Suprapubic skin (tissue), 4 donors: ENCODE measurements around the gene XYLT1. TPM values are rescaled to one million over a fixed set of nuclear protein-coding genes. Genes with fewer than 3 reads are reported as not detected.
A peak's percentile ranks its signal among the peaks of the same experiment; 100 is the strongest.

Experiments used
- DNase-seq, 2 donors: peaks; one replicate each; pipeline ENCODE4 v3.0.0-alpha.2; 2019; ENCODE audit warnings: low spot score in 2 of 2
- H3K27ac ChIP-seq: fragments of 200-600 bp; sonication (generic); one replicate; pipeline ENCODE4 v1.5.1; 2019
- H3K27me3 ChIP-seq: fragments of 200-600 bp; sonication (generic); one replicate; pipeline ENCODE4 v1.5.1; 2019
- H3K36me3 ChIP-seq: fragments of 200-600 bp; sonication (generic); one replicate; pipeline ENCODE4 v1.5.1; 2019
- H3K4me1 ChIP-seq: fragments of 200-600 bp; sonication (generic); one replicate; pipeline ENCODE4 v1.5.1; 2019
- H3K4me3 ChIP-seq: fragments of 200-600 bp; sonication (generic); one replicate; pipeline ENCODE4 v1.5.1; 2019; ENCODE audit warnings: mild to moderate bottlenecking
- H3K9me3 ChIP-seq: fragments of 200-600 bp; sonication (generic); one replicate; pipeline ENCODE4 v1.5.1; 2019
- CTCF ChIP-seq, 2 donors: fragments of 200-600 bp in 1 of 2; fragments of 450-650 bp in 1 of 2; sonication (generic) in 1 of 2; IDR thresholded peaks; one replicate each; pipeline ENCODE4 v1.5.1; 2016 to 2019; ENCODE audit warnings: antibody characterized with exemption in 2 of 2, mild to moderate bottlenecking in 1 of 2, moderate library complexity in 1 of 2
- EP300 ChIP-seq: sonication (generic); formaldehyde crosslinking; IDR thresholded peaks from one replicate; pipeline ENCODE4 v1.6.1; 2017; ENCODE audit warnings: antibody characterized with exemption
- POLR2A ChIP-seq, 2 donors: fragments of 450-650 bp; IDR thresholded peaks; one replicate each; pipeline ENCODE4 v1.6.1; 2017; ENCODE audit warnings: antibody characterized with exemption in 2 of 2, mild to moderate bottlenecking in 2 of 2, moderate library complexity in 2 of 2
- POLR2AphosphoS5 ChIP-seq, 3 donors: sonication (generic); formaldehyde crosslinking; IDR thresholded peaks; one replicate each; pipeline ENCODE4 v1.6.1; 2017; ENCODE audit warnings: antibody characterized with exemption in 3 of 3
- WGBS: methylation state at CpG from one replicate; pipeline ENCODE4 v1.1.5; 2018; 5-methylcytosine and 5-hydroxymethylcytosine counted together
- total RNA-seq, 4 donors: library from RNA; depleted of rRNA; stranded (reverse); fragments of >200 nt; gene quantifications; one replicate each; pipeline ENCODE4 v1.1.0, GENCODE V29; 2016

The XYLT1 gene
- total RNA-seq, 4 donors from 2014 or later, result 23.5 to 30.6 (median 25.7) TPM

- no peak for DNase-seq
- TF ChIP-seq POLR2A (IDR thresholded peaks at IDR 0.05), result no peak
- TF ChIP-seq POLR2AphosphoS5 (IDR thresholded peaks at IDR 0.05), result no peak
- TF ChIP-seq CTCF (IDR thresholded peaks at IDR 0.05), result no peak
- no peak for TF ChIP-seq EP300
- H3K36me3 ChIP-seq, result no peaks in the 10 kb centered on the region
- no peak overlapping the region for H3K27ac ChIP-seq
- H3K9me3 ChIP-seq, result no peaks in the 10 kb centered on the region
- H3K4me3 ChIP-seq, result no peak overlapping the region
- H3K27me3 ChIP-seq, result no peaks in the 10 kb centered on the region
- WGBS, result 96% methylated on average over 1 of the region's 1 CpG
- H3K4me1 ChIP-seq, result peaks cover 33% of the 10 kb centered on the region
Measured at GRCh38 chr16:17228708-17229055, 242.1 kb downstream of the XYLT1 start.

- H3K36me3 ChIP-seq, result no peaks in the 10 kb centered on the region
- DNase-seq, result no peak
- no peaks in the 10 kb centered on the region for H3K27me3 ChIP-seq
- H3K4me3 ChIP-seq, result no peak overlapping the region
- H3K9me3 ChIP-seq, result no peaks in the 10 kb centered on the region
- peaks cover 28% of the 10 kb centered on the region for H3K4me1 ChIP-seq
- no peak for TF ChIP-seq CTCF (IDR thresholded peaks at IDR 0.05)
- TF ChIP-seq POLR2AphosphoS5 (IDR thresholded peaks at IDR 0.05), result no peak
- TF ChIP-seq EP300, result no peak
- 90% methylated on average over 7 of the region's 7 CpGs for WGBS
- H3K27ac ChIP-seq, result no peak overlapping the region
Measured at GRCh38 chr16:17228048-17228707, 242.6 kb downstream of the XYLT1 start.

- Histone ChIP-seq H3K4me1 (peaks cover 28% of the 10 kb centered on the region), H3K27me3 (no peaks in the 10 kb centered on the region), H3K4me3 (no peak overlapping the region), H3K36me3 (no peaks in the 10 kb centered on the region), H3K9me3 (no peaks in the 10 kb centered on the region), H3K27ac (no peak overlapping the region)
- no peak for DNase-seq
- TF ChIP-seq POLR2A (IDR thresholded peaks at IDR 0.05) (no peak), CTCF (IDR thresholded peaks at IDR 0.05) (no peak), POLR2AphosphoS5 (IDR thresholded peaks at IDR 0.05) (no peak), EP300 (no peak)
- 64% methylated on average over 2 of the region's 2 CpGs for WGBS
Measured at GRCh38 chr16:17227278-17227677, 243.5 kb downstream of the XYLT1 start.

- Histone ChIP-seq H3K27me3 (no peaks in the 10 kb centered on the region), H3K27ac (no peak overlapping the region), H3K9me3 (no peaks in the 10 kb centered on the region), H3K4me3 (no peak overlapping the region), H3K4me1 (peaks cover 28% of the 10 kb centered on the region), H3K36me3 (no peaks in the 10 kb centered on the region)
- WGBS, result 33% methylated on average over 7 of the region's 7 CpGs
- no peak for DNase-seq
- no peak for TF ChIP-seq EP300
- no peak for TF ChIP-seq POLR2A (IDR thresholded peaks at IDR 0.05)
- TF ChIP-seq CTCF (IDR thresholded peaks at IDR 0.05), result no peak
- no peak for TF ChIP-seq POLR2AphosphoS5 (IDR thresholded peaks at IDR 0.05)
Measured at GRCh38 chr16:17225541-17225940, 245.2 kb downstream of the XYLT1 start.

- Histone ChIP-seq H3K4me3 (no peak overlapping the region), H3K4me1 (peaks cover 27% of the 10 kb centered on the region), H3K27me3 (no peaks in the 10 kb centered on the region), H3K27ac (peak overlapping the region; percentile 19), H3K36me3 (no peaks in the 10 kb centered on the region), H3K9me3 (no peaks in the 10 kb centered on the region)
- TF ChIP-seq POLR2A (IDR thresholded peaks at IDR 0.05) (no peak), CTCF (IDR thresholded peaks at IDR 0.05) (no peak), POLR2AphosphoS5 (IDR thresholded peaks at IDR 0.05) (no peak), EP300 (no peak)
- WGBS, result 16% methylated on average over 4 of the region's 4 CpGs
- DNase-seq, result peak in 1 of 2 donors; percentile 66
Measured at GRCh38 chr16:17224879-17225281, 245.9 kb downstream of the XYLT1 start.
